Gastroesophageal sphincter (tissue), 3 donors: Measurements from ENCODE around the gene TMEM79.

Experiments used
- CTCF ChIP-seq, 4 experiments: fragments of 200-600 bp in 2 of 4; fragments of 450-650 bp in 2 of 4; sonication (generic) in 1 of 4; IDR thresholded peaks; one replicate each; pipeline ENCODE4 v1.5.1; 2017 to 2019; ENCODE audit warnings: antibody characterized with exemption in 4 of 4, mild to moderate bottlenecking in 2 of 4, moderate library complexity in 2 of 4
- POLR2A ChIP-seq, 2 donors: fragments of 450-650 bp; IDR thresholded peaks; one replicate each; pipeline ENCODE4 v1.6.1; 2017; ENCODE audit warnings: antibody characterized with exemption in 2 of 2, mild to moderate bottlenecking in 2 of 2, moderate library complexity in 1 of 2
- POLR2AphosphoS5 ChIP-seq: sonication (generic); formaldehyde crosslinking; IDR thresholded peaks from one replicate; pipeline ENCODE4 v1.6.1; 2017; ENCODE audit warnings: antibody characterized with exemption

DNA sequence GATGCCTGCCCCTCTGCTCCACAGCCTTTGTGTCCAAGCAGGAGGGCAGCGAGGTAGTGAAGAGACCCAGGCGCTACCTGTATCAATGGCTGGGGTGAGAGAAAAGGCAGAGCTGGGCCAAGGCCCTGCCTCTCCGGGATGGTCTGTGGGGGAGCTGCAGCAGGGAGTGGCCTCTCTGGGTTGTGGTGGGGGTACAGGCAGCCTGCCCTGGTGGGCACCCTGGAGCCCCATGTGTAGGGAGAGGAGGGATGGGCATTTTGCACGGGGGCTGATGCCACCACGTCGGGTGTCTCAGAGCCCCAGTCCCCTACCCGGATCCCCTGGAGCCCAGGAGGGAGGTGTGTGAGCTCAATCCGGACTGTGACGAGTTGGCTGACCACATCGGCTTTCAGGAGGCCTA is 41.4 kb upstream of the TMEM79 start:
- TF ChIP-seq POLR2A (IDR thresholded peaks at IDR 0.05) (no peak), CTCF (IDR thresholded peaks at IDR 0.05) (no peak), POLR2AphosphoS5 (no peak)
